ES-I3 (cell line): ENCODE data around the gene MFSD1.
"Not testable (repeated sequence)": the region's sequence is repeated elsewhere in the genome, so short reads cannot be mapped to it uniquely, and the experiment has no call there.

Experiments
- H3K36me3 ChIP-seq: 2 replicates; pipeline ENCODE4 v1.6.1; 2013; ENCODE audit warnings: mild to moderate bottlenecking, low read length, control low read depth, moderate library complexity; ENCODE audit not compliant: insufficient read depth
- H3K4me1 ChIP-seq: 2 replicates; pipeline ENCODE4 v1.6.1; 2013; ENCODE audit warnings: mild to moderate bottlenecking, control low read depth, low read length; ENCODE audit not compliant: insufficient read depth
- H3K9ac ChIP-seq: 2 replicates; pipeline ENCODE4 v1.6.1; 2013; ENCODE audit warnings: low read depth, mild to moderate bottlenecking, low read length, moderate library complexity
- H3K9me3 ChIP-seq: 2 replicates; pipeline ENCODE4 v1.6.1; 2013; ENCODE audit warnings: mild to moderate bottlenecking, low read length, moderate library complexity; ENCODE audit not compliant: control insufficient read depth, insufficient read depth

Gene MFSD1

GRCh38 chr3:158785972-158786371, 15.9 kb upstream of the MFSD1 start:
- Histone ChIP-seq H3K36me3 (no peaks in the 10 kb centered on the region), H3K4me1 (no peaks in the 10 kb centered on the region), H3K9me3 (no peaks in the 10 kb centered on the region), H3K9ac (no peak overlapping the region)

- Histone ChIP-seq H3K9me3 (no peaks in the 10 kb centered on the region), H3K9ac (no peak overlapping the region), H3K36me3 (no peaks in the 10 kb centered on the region), H3K4me1 (no peaks in the 10 kb centered on the region)
These were observed 13.4 kb upstream of the MFSD1 start for GRCh38 chr3:158788446-158788845.

GRCh38 chr3:158789592-158789991, 12.3 kb upstream of the MFSD1 start:
- no peaks in the 10 kb centered on the region for H3K36me3 ChIP-seq
- H3K9me3 ChIP-seq: no peaks in the 10 kb centered on the region
- H3K9ac ChIP-seq: no peak overlapping the region
- H3K4me1 ChIP-seq: no peaks in the 10 kb centered on the region

- H3K4me1 ChIP-seq: no peaks in the 10 kb centered on the region
- H3K36me3 ChIP-seq: no peaks in the 10 kb centered on the region
- no peaks in the 10 kb centered on the region for H3K9me3 ChIP-seq
- no peak overlapping the region for H3K9ac ChIP-seq
These were observed 10.8 kb upstream of the MFSD1 start for GRCh38 chr3:158790901-158791589.

GRCh38 chr3:158791590-158791920, 10.3 kb upstream of the MFSD1 start:
- H3K9ac ChIP-seq: not testable (repeated sequence)

GRCh38 chr3:158792709-158793108, 9.1 kb upstream of the MFSD1 start:
- H3K36me3 ChIP-seq: no peaks in the 10 kb centered on the region
- no peak overlapping the region for H3K9ac ChIP-seq
- H3K9me3 ChIP-seq: no peaks in the 10 kb centered on the region
- no peaks in the 10 kb centered on the region for H3K4me1 ChIP-seq

More at GRCh38 chr3:158791590-158791920, 10.3 kb upstream of the MFSD1 start:
- H3K36me3 ChIP-seq, H3K4me1 ChIP-seq, H3K9me3 ChIP-seq: not testable (repeated sequence)

GRCh38 chr3:158794206-158794605, 7.6 kb upstream of the MFSD1 start:
- Histone ChIP-seq H3K9me3 (no peaks in the 10 kb centered on the region), H3K36me3 (no peaks in the 10 kb centered on the region), H3K9ac (no peak overlapping the region), H3K4me1 (no peaks in the 10 kb centered on the region)

GRCh38 chr3:158794936-158795518, 6.8 kb upstream of the MFSD1 start:
- Histone ChIP-seq H3K9me3 (no peaks in the 10 kb centered on the region), H3K36me3 (no peaks in the 10 kb centered on the region), H3K9ac (no peak overlapping the region), H3K4me1 (no peaks in the 10 kb centered on the region)

GRCh38 chr3:158801201-158801600, 653 bp upstream of the MFSD1 start:
- Histone ChIP-seq H3K9ac (peak overlapping the region; percentile 88), H3K9me3 (no peaks in the 10 kb centered on the region), H3K36me3 (no peaks in the 10 kb centered on the region), H3K4me1 (no peaks in the 10 kb centered on the region)

- no peaks in the 10 kb centered on the region for H3K36me3 ChIP-seq
- H3K9ac ChIP-seq: peak overlapping the region; percentile 88; the same call in 1 of the 2 replicates
- no peaks in the 10 kb centered on the region for H3K9me3 ChIP-seq
- no peaks in the 10 kb centered on the region for H3K4me1 ChIP-seq
These were observed 785 bp downstream of the MFSD1 start for GRCh38 chr3:158802409-158803268.

GRCh38 chr3:158804441-158804840, 2.6 kb downstream of the MFSD1 start:
- Histone ChIP-seq H3K9ac (no peak overlapping the region), H3K36me3 (no peaks in the 10 kb centered on the region), H3K4me1 (no peaks in the 10 kb centered on the region)

GRCh38 chr3:158808697-158809096, 6.8 kb downstream of the MFSD1 start:
- Histone ChIP-seq H3K9me3 (no peaks in the 10 kb centered on the region), H3K4me1 (no peaks in the 10 kb centered on the region), H3K36me3 (no peaks in the 10 kb centered on the region), H3K9ac (no peak overlapping the region)

More at GRCh38 chr3:158804441-158804840, 2.6 kb downstream of the MFSD1 start:
- no peaks in the 10 kb centered on the region for H3K9me3 ChIP-seq

GRCh38 chr3:158809642-158810041, 7.8 kb downstream of the MFSD1 start:
- Histone ChIP-seq H3K9ac (no peak overlapping the region), H3K4me1 (no peaks in the 10 kb centered on the region), H3K9me3 (no peaks in the 10 kb centered on the region), H3K36me3 (no peaks in the 10 kb centered on the region)

GRCh38 chr3:158810823-158811724, 9.2 kb downstream of the MFSD1 start:
- Histone ChIP-seq H3K9me3 (no peaks in the 10 kb centered on the region), H3K9ac (no peak overlapping the region), H3K36me3 (no peaks in the 10 kb centered on the region), H3K4me1 (no peaks in the 10 kb centered on the region)
